GM12801 (cell line): Measurements from ENCODE around the gene DDX6.

Experiments used
- CTCF ChIP-seq: IDR thresholded peaks from one replicate; pipeline ENCODE4 v1.5.1; 2011; ENCODE audit warnings: control low read depth; ENCODE audit not compliant: insufficient read length; ENCODE audit errors: extremely low read depth

Gene DDX6

GRCh38 chr11:118708296-118708695 is 82.7 kb downstream of the DDX6 start:
- no peak for TF ChIP-seq CTCF

GRCh38 chr11:118706546-118706825 is 84.5 kb downstream of the DDX6 start:
- TF ChIP-seq CTCF = no peak

- no peak for TF ChIP-seq CTCF
Observed at GRCh38 chr11:118705791-118706545, 85.0 kb downstream of the DDX6 start.

GRCh38 chr11:118705111-118705741 is 85.7 kb downstream of the DDX6 start:
- no peak for TF ChIP-seq CTCF

- TF ChIP-seq CTCF = no peak
Observed at GRCh38 chr11:118703563-118704106, 87.3 kb downstream of the DDX6 start.

GRCh38 chr11:118699506-118700220 is 91.3 kb downstream of the DDX6 start:
- no peak for TF ChIP-seq CTCF
